Progenitor cell of endocrine pancreas (in vitro differentiated cells): ENCODE results near the gene GPR141. TPM values are rescaled to one million over a fixed set of nuclear protein-coding genes. Genes with fewer than 3 reads are reported as not detected.

Source experiments
- DNase-seq: peaks from one replicate; pipeline ENCODE4 v3.0.0; 2021; ENCODE audit warnings: low spot score; ENCODE audit not compliant: unreplicated experiment
- H3K27ac Mint-ChIP-seq: 2 replicates; pipeline ENCODE4 v1.8.0; 2021; ENCODE audit warnings: mild to moderate bottlenecking, moderate library complexity, mixed read lengths
- H3K27me3 Mint-ChIP-seq: 2 replicates; pipeline ENCODE4 v1.8.0; 2021; ENCODE audit warnings: mixed read lengths
- H3K36me3 Mint-ChIP-seq: 2 replicates; pipeline ENCODE4 v1.8.0; 2022; ENCODE audit warnings: mixed read lengths; ENCODE audit not compliant: insufficient read depth
- H3K4me1 Mint-ChIP-seq: 2 replicates; pipeline ENCODE4 v1.8.0; 2021; ENCODE audit warnings: low read depth, mixed read lengths
- H3K4me3 Mint-ChIP-seq: 2 replicates; pipeline ENCODE4 v1.8.0; 2021; ENCODE audit warnings: low read depth, mild to moderate bottlenecking, moderate library complexity, mixed read lengths
- H3K9me3 Mint-ChIP-seq: 2 replicates; pipeline ENCODE4 v1.8.0; 2021; ENCODE audit warnings: low read depth, mixed read lengths
- CTCF ChIP-seq: fragments of 200-600 bp; sonication (generic); IDR thresholded peaks from one replicate; pipeline ENCODE4 v1.5.0; 2021; ENCODE audit warnings: antibody characterized with exemption, mild to moderate bottlenecking; ENCODE audit not compliant: unreplicated experiment
- long read RNA-seq: library from polyadenylated mRNA; unstranded; transcript quantifications from one replicate; pipeline ENCODE4 v2.0.0, GENCODE V29; 2020
- total RNA-seq: library from RNA; stranded (reverse); gene quantifications from 2 replicates; pipeline ENCODE4 v1.2.1, GENCODE V29; 2021

GPR141 gene
- total RNA-seq = 1.1 and 1.4 TPM in 2 replicates
- long read RNA-seq = 0 reads

GRCh38 chr7:37683246-37684120 is at the start of gene GPR141:
Gene GPR141 (plus strand): TSS chr7:37683766. CDS start chr7:37740394, 56,628 bp downstream.
- no peak for TF ChIP-seq CTCF
- DNase-seq = no peak
- H3K4me1 Mint-ChIP-seq = peaks cover 5% of the 10 kb centered on the region
- no peak within 1 kb of the TSS for H3K27ac Mint-ChIP-seq
- no peaks in the 10 kb centered on the region for H3K9me3 Mint-ChIP-seq
- H3K27me3 Mint-ChIP-seq = no peaks in the 10 kb centered on the region
- no peak within 1 kb of the TSS for H3K4me3 Mint-ChIP-seq
- no peaks in the 10 kb centered on the region for H3K36me3 Mint-ChIP-seq

- DNase-seq = no peak
- Mint-ChIP-seq H3K36me3 (peaks cover 4% of the 10 kb centered on the region), H3K9me3 (peaks cover 15% of the 10 kb centered on the region), H3K4me1 (no peaks in the 10 kb centered on the region), H3K27ac (no peak overlapping the region), H3K4me3 (no peak overlapping the region), H3K27me3 (no peaks in the 10 kb centered on the region)
- no peak for TF ChIP-seq CTCF
Observed at GRCh38 chr7:37635346-37635745, 48.2 kb upstream of the GPR141 start.

- no peak overlapping the region for H3K4me3 Mint-ChIP-seq
- DNase-seq = no peak
- no peak for TF ChIP-seq CTCF
- H3K27me3 Mint-ChIP-seq = no peaks in the 10 kb centered on the region
- H3K9me3 Mint-ChIP-seq = peaks cover 9% of the 10 kb centered on the region
- peaks cover 8% of the 10 kb centered on the region for H3K4me1 Mint-ChIP-seq
- no peak overlapping the region for H3K27ac Mint-ChIP-seq
- peaks cover 2% of the 10 kb centered on the region for H3K36me3 Mint-ChIP-seq
Observed at GRCh38 chr7:37642028-37642540, 41.5 kb upstream of the GPR141 start.

GRCh38 chr7:37643876-37644275 is 39.7 kb upstream of the GPR141 start:
- no peak overlapping the region for H3K4me3 Mint-ChIP-seq
- peak; percentile 11 for TF ChIP-seq CTCF
- H3K27ac Mint-ChIP-seq = no peak overlapping the region
- no peaks in the 10 kb centered on the region for H3K27me3 Mint-ChIP-seq
- no peak for DNase-seq
- no peaks in the 10 kb centered on the region for H3K9me3 Mint-ChIP-seq
- peaks cover 8% of the 10 kb centered on the region for H3K4me1 Mint-ChIP-seq
- H3K36me3 Mint-ChIP-seq = no peaks in the 10 kb centered on the region

GRCh38 chr7:37645282-37646050 is 38.1 kb upstream of the GPR141 start:
- peaks cover 8% of the 10 kb centered on the region for H3K4me1 Mint-ChIP-seq
- H3K27me3 Mint-ChIP-seq = no peaks in the 10 kb centered on the region
- no peak for DNase-seq
- no peak overlapping the region for H3K27ac Mint-ChIP-seq
- TF ChIP-seq CTCF = no peak
- H3K9me3 Mint-ChIP-seq = no peaks in the 10 kb centered on the region
- no peaks in the 10 kb centered on the region for H3K36me3 Mint-ChIP-seq
- no peak overlapping the region for H3K4me3 Mint-ChIP-seq
